Mammary epithelial cell (primary cell): ENCODE results near the gene TP73.

Experiments
- CTCF ChIP-seq, 2 donors: IDR thresholded peaks in 1 of 2; conservative IDR thresholded peaks in 1 of 2; 2 replicates each; pipeline ENCODE4 v1.5.1; 2011 to 2012; ENCODE audit warnings: inconsistent platforms in 2 of 2, low read length in 2 of 2, mild to moderate bottlenecking in 2 of 2, control low read depth in 1 of 2, low read depth in 1 of 2; ENCODE audit not compliant: insufficient read depth in 1 of 2; ENCODE audit errors: extremely low read depth in 1 of 2
- EZH2 ChIP-seq: IDR thresholded peaks from 2 replicates; pipeline ENCODE4 v1.6.1; 2012; ENCODE audit warnings: low read length, inconsistent platforms, borderline replicate concordance

GRCh38 chr1:3627515-3628253, 24.6 kb upstream of the TP73 start:
- TF ChIP-seq CTCF (conservative IDR thresholded peaks at IDR 0.05 in 1 of 2, IDR thresholded peaks at IDR 0.05 in 1 of 2; ENCODE audit: extremely low read depth in 1 of 2, insufficient read depth in 1 of 2, low read depth in 1 of 2, low read length in 2 of 2) (no peak), EZH2 (no peak)
